GM12878 (cell line): ENCODE data around the gene FOXK2. TPM values are rescaled to one million over a fixed set of nuclear protein-coding genes. Genes with fewer than 3 reads are reported as not detected.

Experiments
- ATAC-seq: fragments of 200-7000 bp; cut with Tn5 transposase; 3 replicates; pipeline ENCODE4 v1.9.1; 2020; ENCODE audit warnings: mild to moderate bottlenecking, moderate library complexity
- Bru-seq: library from RNA; stranded (reverse); fragments of 400-500 nt; gene quantifications from one replicate; lab custom pipeline; 2021; lab: Mats Ljungman, UMichigan
- BruChase-seq, 2 experiments: library from RNA; stranded (reverse); fragments of 400-500 nt; gene quantifications; one replicate each; lab custom pipeline; 2021; lab: Mats Ljungman, UMichigan
- BruUV-seq: library from RNA; stranded (reverse); fragments of 400-500 nt; replicated peaks from 2 replicates; lab custom pipeline; 2021; lab: Mats Ljungman, UMichigan
- CTCF ChIA-PET: fragments of 300-600 bp; sonication (Branson Sonifier 250); formaldehyde crosslinking; extraction: SDS; loops from one replicate; lab custom pipeline; 2021; ENCODE audit warnings: inconsistent platforms; lab: Yijun Ruan, JAX
- POLR2A ChIA-PET: fragments of 350-600 bp; formaldehyde crosslinking; extraction: SDS; loops from one replicate; lab custom pipeline; 2021; ENCODE audit warnings: inconsistent platforms; lab: Charles Lee
- RAD21 ChIA-PET: fragments of 300-600 bp; sonication (Branson Sonifier 250); formaldehyde crosslinking; loops from one replicate; lab custom pipeline; 2023; ENCODE audit warnings: antibody characterized with exemption; ENCODE audit not compliant: unreplicated experiment; lab: Charles Lee
- SMC1A ChIA-PET: fragments of 300-600 bp; sonication (Branson Sonifier 250); formaldehyde crosslinking; loops from one replicate; lab custom pipeline; 2023; ENCODE audit not compliant: unreplicated experiment, uncharacterized antibody; lab: Charles Lee
- DNase-seq: peaks from one replicate; pipeline ENCODE4 v3.0.0-alpha.2; 2011; ENCODE audit warnings: low read depth, low spot score
- FAIRE-seq: peaks from 3 replicates; lab custom pipeline; 2011; peaks lifted over from hg19 to GRCh38; lab: Jason Lieb, UNC
- H2AFZ ChIP-seq: 2 replicates; pipeline ENCODE4 v1.6.0; 2011; ENCODE audit warnings: low read depth, low read length, control low read depth; ENCODE audit not compliant: control insufficient read depth
- H3K27ac ChIP-seq: 2 replicates; pipeline ENCODE4 v1.5.1; 2011; ENCODE audit warnings: control low read depth; ENCODE audit not compliant: control insufficient read depth, insufficient read depth
- H3K27me3 ChIP-seq, 2 experiments: replicated peaks in 1 of 2; 2 replicates each; pipeline versions ENCODE4 v1.6.0 to v1.6.1; 2011; ENCODE audit warnings: low read length in 1 of 2; ENCODE audit not compliant: control insufficient read depth in 2 of 2, insufficient read depth in 2 of 2
- H3K36me3 ChIP-seq, 2 experiments: 2 replicates each; pipeline ENCODE4 v1.5.1; 2011; ENCODE audit warnings: low read length in 1 of 2; ENCODE audit not compliant: control insufficient read depth in 2 of 2, insufficient read depth in 2 of 2
- H3K4me1 ChIP-seq: 2 replicates; pipeline ENCODE4 v1.6.1; 2011; ENCODE audit warnings: mild to moderate bottlenecking, low read length, moderate library complexity, mixed read lengths; ENCODE audit not compliant: control insufficient read depth, insufficient read depth
- H3K4me2 ChIP-seq: 2 replicates; pipeline ENCODE4 v1.6.0; 2011; ENCODE audit warnings: control low read depth; ENCODE audit not compliant: control insufficient read depth, insufficient read depth
- H3K4me3 ChIP-seq: fragments of 200-600 bp; sonication (generic); 2 replicates; pipeline ENCODE4 v1.5.1; 2016
- H3K79me2 ChIP-seq: 2 replicates; pipeline ENCODE4 v1.6.0; 2011; ENCODE audit warnings: low read length; ENCODE audit not compliant: control insufficient read depth, insufficient read depth
- H3K9ac ChIP-seq: 2 replicates; pipeline ENCODE4 v1.8.0; 2011; ENCODE audit warnings: low read length, control low read depth, mixed read lengths; ENCODE audit not compliant: control insufficient read depth, insufficient read depth
- H3K9me3 ChIP-seq: replicated peaks from 3 replicates; pipeline ENCODE4 v1.5.1; 2011; ENCODE audit warnings: mild to moderate bottlenecking, low read length; ENCODE audit not compliant: control insufficient read depth, insufficient read depth
- H4K20me1 ChIP-seq: 2 replicates; pipeline ENCODE4 v1.6.0; 2011; ENCODE audit not compliant: control insufficient read depth, insufficient read depth
- CBFB ChIP-seq: IDR thresholded peaks from 2 replicates; pipeline ENCODE4 v1.6.1; 2016; ENCODE audit warnings: antibody characterized with exemption, low read depth
- CEBPZ ChIP-seq: fragments of 150-350 bp; IDR thresholded peaks from 2 replicates; pipeline ENCODE4 v1.6.1; 2016; ENCODE audit warnings: low read depth, low read length
- MTA2 ChIP-seq: fragments of 450-650 bp; IDR thresholded peaks from 2 replicates; pipeline ENCODE4 v1.6.1; 2016; ENCODE audit warnings: low read depth, mild to moderate bottlenecking, moderate library complexity
- NFYA ChIP-seq: IDR thresholded peaks from 2 replicates; pipeline ENCODE4 v1.6.1; 2011; ENCODE audit warnings: low read depth, mild to moderate bottlenecking, low read length, improper control_type of control experiment, borderline replicate concordance
- PML ChIP-seq: IDR thresholded peaks from 2 replicates; pipeline ENCODE4 v1.6.1; 2012; ENCODE audit warnings: low read length, inconsistent platforms
- POU2F2 ChIP-seq: IDR thresholded peaks from 3 replicates; pipeline ENCODE4 v1.6.1; 2011; ENCODE audit warnings: low read depth, mild to moderate bottlenecking, low read length, borderline replicate concordance
- SUPT20H ChIP-seq: IDR thresholded peaks from 2 replicates; pipeline ENCODE4 v1.6.1; 2011; ENCODE audit warnings: low read depth, mild to moderate bottlenecking, low read length, moderate library complexity, borderline replicate concordance; ENCODE audit not compliant: control insufficient read depth
- WRNIP1 ChIP-seq: IDR thresholded peaks from 2 replicates; pipeline ENCODE4 v1.6.1; 2011; ENCODE audit warnings: low read depth, low read length, improper control_type of control experiment, borderline replicate concordance
- YBX1 ChIP-seq: fragments of 450-650 bp; IDR thresholded peaks from 2 replicates; pipeline ENCODE4 v1.6.1; 2016; ENCODE audit warnings: antibody characterized with exemption
- ZNF217 ChIP-seq: fragments of 450-650 bp; IDR thresholded peaks from 2 replicates; pipeline ENCODE4 v1.6.1; 2017; ENCODE audit warnings: antibody characterized with exemption, mild to moderate bottlenecking
- WGBS: methylation state at CpG from one replicate; pipeline ENCODE4 v1.1.6; 2016; ENCODE audit warnings: low lambda C conversion rate; ENCODE audit not compliant: insufficient replicate concordance, insufficient coverage; ENCODE audit errors: missing lambda C conversion rate; 5-methylcytosine and 5-hydroxymethylcytosine counted together
- in situ Hi-C: fragments of 300-500 bp; cut with MboI; formaldehyde crosslinking; loops from 9 replicates; pipeline ENCODE4 v1.14.3; 2018; ENCODE audit warnings: mixed read lengths
- intact Hi-C: fragments of 100-400 bp; cut with micrococcal nuclease; formaldehyde crosslinking; loops from one replicate; pipeline ENCODE4 v1.14.2; 2022; ENCODE audit not compliant: unreplicated experiment
- long read RNA-seq, 2 experiments: library from polyadenylated mRNA; unstranded; transcript quantifications; one replicate each; pipeline ENCODE4 v2.0.0, GENCODE V29; 2019 to 2020
- polyA minus RNA-seq, 3 experiments: library from RNA; depleted of rRNA, polyadenylated mRNA; stranded (reverse); fragments of >200 nt; gene quantifications; 2 replicates each; pipeline ENCODE4 v1.2.3, GENCODE V29; 2011
- polyA plus RNA-seq, 11 experiments: library from polyadenylated mRNA; depleted of rRNA in 4 of 11; unstranded in 6 of 11; stranded (reverse) in 5 of 11; fragments of >200 nt; fragmentation: Nextera tagmentation in 4 of 11; fragmentation: Illumina TruSeq in 1 of 11; extraction: Ambion mirVana in 4 of 11; extraction: Trizol in 1 of 11; gene quantifications; 1 replicate in 1 of 11; 2 replicates in 10 of 11; pipeline versions ENCODE4 v1.2.1 to v1.2.3, GENCODE V29; 2011 to 2016; ENCODE audit warnings: inconsistent platforms in 2 of 11, missing spikeins in 2 of 11, low read depth in 1 of 11
- total RNA-seq, 4 experiments: library from RNA; depleted of rRNA in 3 of 4; stranded (reverse); fragments of >200 nt in 3 of 4; fragmentation: Illumina TruSeq in 1 of 4; extraction: Trizol in 1 of 4; gene quantifications; 2 replicates each; pipeline versions ENCODE4 v1.2.1 to v1.2.3, GENCODE V29; 2013 to 2021

Gene FOXK2
- total RNA-seq (2013; cell fraction: nucleolus; rRNA removed) = 85.5 and 97.1 TPM in 2 replicates
- 32.2 and 35.9 TPM in 2 replicates for total RNA-seq (2014; rRNA removed)
- total RNA-seq (2014; rRNA removed; fragmentation: Illumina TruSeq; extraction: Trizol) = 32.3 and 32.9 TPM in 2 replicates
- total RNA-seq (2021) = 56.8 and 58.3 TPM in 2 replicates
- polyA plus RNA-seq (2011; ENCODE audit: low read depth) = 10.7 TPM
- 26.8 and 36.6 TPM in 2 replicates for polyA plus RNA-seq (2011; rRNA removed)
- 26.3 and 29.4 TPM in 2 replicates for polyA plus RNA-seq (2011; cell fraction: cytosol; rRNA removed)
- polyA plus RNA-seq (2011; cell fraction: nucleus; rRNA removed) = 32.3 and 46.0 TPM in 2 replicates
- polyA plus RNA-seq (2012) = 20.2 and 24.0 TPM in 2 replicates
- 23.0 and 39.7 TPM in 2 replicates for polyA plus RNA-seq (2014; fragmentation: Illumina TruSeq; extraction: Trizol)
- polyA plus RNA-seq (2014; fragmentation: Nextera tagmentation; extraction: Ambion mirVana) = 1 to 10 TPM; 2.4 to 3.8 TPM
- polyA plus RNA-seq (2014; rRNA removed) = 38.3 and 42.3 TPM in 2 replicates
- 1 to 10 TPM; 2.7 to 5.6 TPM for polyA plus RNA-seq (2016; fragmentation: Nextera tagmentation; extraction: Ambion mirVana)
- polyA minus RNA-seq (2011; rRNA and poly(A)+ RNA removed) = 27.4 and 46.1 TPM in 2 replicates
- polyA minus RNA-seq (2011; cell fraction: cytosol; rRNA and poly(A)+ RNA removed) = 31.4 and 38.8 TPM in 2 replicates
- 23.0 and 45.1 TPM in 2 replicates for polyA minus RNA-seq (2011; cell fraction: nucleus; rRNA and poly(A)+ RNA removed)
- Bru-seq, nascent RNA = percentile 78 among the genes with signal in this experiment
- BruChase-seq, experiment 1, labeled RNA remaining after a 6-hour chase = percentile 87 among the genes with signal in this experiment
- BruChase-seq, experiment 2, labeled RNA remaining after a 2-hour chase = percentile 86 among the genes with signal in this experiment
- long read RNA-seq, experiment 1, full-length matches to known transcripts = 3 of 8 reads
- long read RNA-seq, experiment 1, partial matches to known transcripts = 4 of 8 reads
- long read RNA-seq, experiment 1, other reads (novel, unspliced or antisense) = 1 of 8 reads
- long read RNA-seq, experiment 2, full-length matches to known transcripts = 6 of 21 reads
- long read RNA-seq, experiment 2, partial matches to known transcripts = 11 of 21 reads
- long read RNA-seq, experiment 2, other reads (novel, unspliced or antisense) = 4 of 21 reads

GRCh38 chr17:82518826-82519810 is at the start of gene FOXK2:
Gene FOXK2 (plus strand): TSS chr17:82519732. CDS start chr17:82519889, 157 bp downstream.
- CTCF ChIA-PET = interaction anchor here (1.3 to 1.5 kb wide), 2 partner anchors 12 to 25 kb away, joined by 3 to 6 read pairs; no protein-coding TSS in a partner anchor
- Histone ChIP-seq H3K4me3 (peak within 1 kb of the TSS; percentile 71), H3K4me2 (peak within 1 kb of the TSS; percentile 86), H2AFZ (peak within 1 kb of the TSS; percentile 89), H4K20me1 (no peaks in the 10 kb centered on the region; the same call in 1 of the 2 replicates), H3K27me3 (no peaks in the 10 kb centered on the region), H3K9me3 (no peaks in the 10 kb centered on the region), H3K27ac (peak within 1 kb of the TSS; percentile 90), H3K9ac (peak within 1 kb of the TSS; percentile 80), H3K36me3 (peaks cover 0 to 6% of the 10 kb centered on the region in 2 experiments; a peak in 1 of 4 replicates), H3K4me1 (peaks cover 5% of the 10 kb centered on the region), H3K79me2 (peaks cover 39% of the 10 kb centered on the region)
- SMC1A ChIA-PET = interaction anchor here (0.7 to 1.4 kb wide), 3 partner anchors 11 to 99 kb away, joined by 3 read pairs; no protein-coding TSS in a partner anchor
- RAD21 ChIA-PET = interaction anchor here (1.1 to 1.8 kb wide), 4 partner anchors 12 to 32 kb away, joined by 4 to 9 read pairs (median 4); no protein-coding TSS in a partner anchor
- WGBS = 2% methylated on average over 80 of the region's 114 CpGs
- intact Hi-C loops (loop anchor here (1.0 kb wide), 1 partner anchor 25 kb away; no protein-coding TSS in a partner anchor), in situ Hi-C loops (no loop called here)
- DNase-seq = peak; percentile 75
- no TSS peak for BruUV-seq
- FAIRE-seq = no peak
- ATAC-seq = peak; percentile 98
- POLR2A ChIA-PET = interaction anchor here (0.7 to 2.1 kb wide), 13 partner anchors 9 to 85 kb away, joined by 3 to 19 read pairs (median 5); no protein-coding TSS in a partner anchor
- TF ChIP-seq MTA2 = 0 out of 2 replicates have a peak, but pooled peaks have one; percentile 30
- TF ChIP-seq ZNF217 = peak; percentile 90
- no peak for TF ChIP-seq SUPT20H
- TF ChIP-seq POU2F2 = peak; percentile 61; the same call in 1 of the 3 replicates
- no peak for TF ChIP-seq YBX1
- no peak for TF ChIP-seq PML
- no peak for TF ChIP-seq CEBPZ
- no peak for TF ChIP-seq WRNIP1
- TF ChIP-seq NFYA = peak; percentile 19; the same call in 1 of the 2 replicates
- TF ChIP-seq CBFB = 0 out of 2 replicates have a peak, but pooled peaks have one; percentile 51
